Measurements from ENCODE around the gene NGEF. TPM values are rescaled to one million over a fixed set of nuclear protein-coding genes. Genes with fewer than 3 reads are reported as not detected.

The NGEF gene
- total RNA-seq, 1 experiment from 2014 or later = 1.9 TPM

DNA sequence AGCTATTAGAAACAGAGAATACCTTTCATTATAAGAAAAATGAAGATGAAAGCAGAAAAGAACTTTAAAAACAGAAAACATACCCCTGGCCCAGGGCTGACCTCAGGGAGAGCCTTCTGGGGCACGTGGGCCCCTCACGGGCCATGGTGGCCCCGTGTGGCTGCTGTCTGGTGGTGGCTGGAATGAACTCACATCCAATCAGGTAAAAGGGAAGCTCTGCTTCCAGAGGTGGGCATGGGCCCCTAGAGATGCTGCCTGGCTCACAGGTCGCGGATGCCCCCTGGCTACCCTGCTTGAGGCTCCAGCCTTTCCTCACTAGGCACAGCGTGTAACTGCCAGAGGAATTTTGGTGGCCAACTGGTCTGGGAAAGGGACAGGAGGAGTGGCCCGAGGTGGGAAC, 126.4 kb downstream of the NGEF start:
- Mint-ChIP-seq H3K27ac (no peak overlapping the region), H3K36me3 (ENCODE audit: insufficient read depth in 1 of 3, low read depth in 3 of 3) (no peaks in the 10 kb centered on the region; a peak in 2 of 7 replicates), H3K4me1 (peaks cover 19 to 22% of the 10 kb centered on the region in 2 experiments), H3K4me3 (no peak overlapping the region), H3K9me3 (peaks cover 0 to 2% of the 10 kb centered on the region in 2 experiments; a peak in 2 of 5 replicates), H3K27me3 (ENCODE audit: low read depth) (peaks cover 19% of the 10 kb centered on the region)
- no peak overlapping the region for H2BK5ac ChIP-seq (ENCODE audit: insufficient read length, low read length)
- H4K91ac ChIP-seq (ENCODE audit: insufficient read length, low read depth, low read length) = no peak overlapping the region
- H3K56ac ChIP-seq (ENCODE audit: insufficient read length, low read depth, low read length) = no peak overlapping the region
- no peaks in the 10 kb centered on the region for H4K20me1 ChIP-seq (ENCODE audit: control insufficient read depth, insufficient read depth, insufficient read length)
- H3K79me1 ChIP-seq (ENCODE audit: insufficient read depth, low read depth, low read length, poor library complexity, severe bottlenecking) = no peaks in the 10 kb centered on the region
- no peak overlapping the region for H4K8ac ChIP-seq (replicated peaks; ENCODE audit: insufficient read length, low read depth, low read length)
- no peak overlapping the region for H3K4me2 ChIP-seq (ENCODE audit: insufficient read depth, insufficient read length, low read length)
- no peaks in the 10 kb centered on the region; the same call in 1 of the 2 replicates for H3K4me1 ChIP-seq (ENCODE audit: insufficient read depth, low read length)
- H3K9ac ChIP-seq (ENCODE audit: extremely low read depth, insufficient read length, low read length) = no peak overlapping the region
- H3K23me2 ChIP-seq (ENCODE audit: insufficient read length, low read depth, low read length, poor library complexity, severe bottlenecking) = no peaks in the 10 kb centered on the region
- H2AFZ ChIP-seq (ENCODE audit: low read length) = no peak overlapping the region
- H3K18ac ChIP-seq (ENCODE audit: insufficient read length, low read depth, low read length) = no peak overlapping the region
- H3K27me3 ChIP-seq (ENCODE audit: insufficient read depth, low read length) = no peaks in the 10 kb centered on the region
- no peak overlapping the region for H4K5ac ChIP-seq (ENCODE audit: insufficient read length, low read depth, low read length)
- H3K79me2 ChIP-seq (ENCODE audit: insufficient read depth, low read length) = no peaks in the 10 kb centered on the region
- no peak overlapping the region for H2BK20ac ChIP-seq (ENCODE audit: low read depth, low read length, poor library complexity, severe bottlenecking)
- H3K9me3 ChIP-seq (ENCODE audit: control insufficient read depth, low read depth, low read length) = no peaks in the 10 kb centered on the region
- no peak overlapping the region for H2BK12ac ChIP-seq (ENCODE audit: insufficient read length, low read depth, low read length)
- WGBS (ENCODE audit: extremely low coverage, insufficient read length, low lambda C conversion rate) = no CpG with 5 or more reads among the region's 7 CpGs
- no peak for DNase-seq
- H2BK15ac ChIP-seq (ENCODE audit: low read depth, low read length) = no peak overlapping the region
- H3K4ac ChIP-seq (ENCODE audit: low read depth, low read length) = no peak overlapping the region
- no peak overlapping the region for H2AK5ac ChIP-seq (ENCODE audit: insufficient read length, low read length)
- no peak overlapping the region for H3K23ac ChIP-seq (ENCODE audit: insufficient read length, low read depth, low read length)
- no peak overlapping the region for H3T11ph ChIP-seq (ENCODE audit: low read length)
- TF ChIP-seq, protein P1, sequence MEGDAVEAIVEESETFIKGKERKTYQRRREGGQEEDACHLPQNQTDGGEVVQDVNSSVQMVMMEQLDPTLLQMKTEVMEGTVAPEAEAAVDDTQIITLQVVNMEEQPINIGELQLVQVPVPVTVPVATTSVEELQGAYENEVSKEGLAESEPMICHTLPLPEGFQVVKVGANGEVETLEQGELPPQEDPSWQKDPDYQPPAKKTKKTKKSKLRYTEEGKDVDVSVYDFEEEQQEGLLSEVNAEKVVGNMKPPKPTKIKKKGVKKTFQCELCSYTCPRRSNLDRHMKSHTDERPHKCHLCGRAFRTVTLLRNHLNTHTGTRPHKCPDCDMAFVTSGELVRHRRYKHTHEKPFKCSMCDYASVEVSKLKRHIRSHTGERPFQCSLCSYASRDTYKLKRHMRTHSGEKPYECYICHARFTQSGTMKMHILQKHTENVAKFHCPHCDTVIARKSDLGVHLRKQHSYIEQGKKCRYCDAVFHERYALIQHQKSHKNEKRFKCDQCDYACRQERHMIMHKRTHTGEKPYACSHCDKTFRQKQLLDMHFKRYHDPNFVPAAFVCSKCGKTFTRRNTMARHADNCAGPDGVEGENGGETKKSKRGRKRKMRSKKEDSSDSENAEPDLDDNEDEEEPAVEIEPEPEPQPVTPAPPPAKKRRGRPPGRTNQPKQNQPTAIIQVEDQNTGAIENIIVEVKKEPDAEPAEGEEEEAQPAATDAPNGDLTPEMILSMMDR (conservative IDR thresholded peaks at IDR 0.05) = no peak
- H3K14ac ChIP-seq (ENCODE audit: insufficient read depth, low read length) = no peak overlapping the region
- H2BK120ac ChIP-seq (ENCODE audit: low read depth, low read length, poor library complexity, severe bottlenecking) = no peak overlapping the region
- no peak overlapping the region for H3K27ac ChIP-seq (ENCODE audit: insufficient read length, low read depth, low read length)

All from H9 (cell line).